Mammary microvascular endothelial cell (primary cell): ENCODE data around the gene TEPSIN. TPM values are rescaled to one million over a fixed set of nuclear protein-coding genes. Genes with fewer than 3 reads are reported as not detected.

Experiments used
- total RNA-seq: library from RNA; depleted of rRNA; stranded (reverse); fragments of >200 nt; gene quantifications from 2 replicates; pipeline ENCODE4 v1.2.3, GENCODE V29; 2015

Gene TEPSIN, protein sequence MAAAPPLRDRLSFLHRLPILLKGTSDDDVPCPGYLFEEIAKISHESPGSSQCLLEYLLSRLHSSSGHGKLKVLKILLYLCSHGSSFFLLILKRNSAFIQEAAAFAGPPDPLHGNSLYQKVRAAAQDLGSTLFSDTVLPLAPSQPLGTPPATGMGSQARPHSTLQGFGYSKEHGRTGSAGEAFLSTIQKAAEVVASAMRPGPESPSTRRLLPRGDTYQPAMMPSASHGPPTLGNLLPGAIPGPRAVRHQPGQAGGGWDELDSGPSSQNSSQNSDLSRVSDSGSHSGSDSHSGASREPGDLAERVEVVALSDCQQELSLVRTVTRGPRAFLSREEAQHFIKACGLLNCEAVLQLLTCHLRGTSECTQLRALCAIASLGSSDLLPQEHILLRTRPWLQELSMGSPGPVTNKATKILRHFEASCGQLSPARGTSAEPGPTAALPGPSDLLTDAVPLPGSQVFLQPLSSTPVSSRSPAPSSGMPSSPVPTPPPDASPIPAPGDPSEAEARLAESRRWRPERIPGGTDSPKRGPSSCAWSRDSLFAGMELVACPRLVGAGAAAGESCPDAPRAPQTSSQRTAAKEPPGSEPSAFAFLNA
- total RNA-seq, result 20.1 and 23.0 TPM in 2 replicates

DNA sequence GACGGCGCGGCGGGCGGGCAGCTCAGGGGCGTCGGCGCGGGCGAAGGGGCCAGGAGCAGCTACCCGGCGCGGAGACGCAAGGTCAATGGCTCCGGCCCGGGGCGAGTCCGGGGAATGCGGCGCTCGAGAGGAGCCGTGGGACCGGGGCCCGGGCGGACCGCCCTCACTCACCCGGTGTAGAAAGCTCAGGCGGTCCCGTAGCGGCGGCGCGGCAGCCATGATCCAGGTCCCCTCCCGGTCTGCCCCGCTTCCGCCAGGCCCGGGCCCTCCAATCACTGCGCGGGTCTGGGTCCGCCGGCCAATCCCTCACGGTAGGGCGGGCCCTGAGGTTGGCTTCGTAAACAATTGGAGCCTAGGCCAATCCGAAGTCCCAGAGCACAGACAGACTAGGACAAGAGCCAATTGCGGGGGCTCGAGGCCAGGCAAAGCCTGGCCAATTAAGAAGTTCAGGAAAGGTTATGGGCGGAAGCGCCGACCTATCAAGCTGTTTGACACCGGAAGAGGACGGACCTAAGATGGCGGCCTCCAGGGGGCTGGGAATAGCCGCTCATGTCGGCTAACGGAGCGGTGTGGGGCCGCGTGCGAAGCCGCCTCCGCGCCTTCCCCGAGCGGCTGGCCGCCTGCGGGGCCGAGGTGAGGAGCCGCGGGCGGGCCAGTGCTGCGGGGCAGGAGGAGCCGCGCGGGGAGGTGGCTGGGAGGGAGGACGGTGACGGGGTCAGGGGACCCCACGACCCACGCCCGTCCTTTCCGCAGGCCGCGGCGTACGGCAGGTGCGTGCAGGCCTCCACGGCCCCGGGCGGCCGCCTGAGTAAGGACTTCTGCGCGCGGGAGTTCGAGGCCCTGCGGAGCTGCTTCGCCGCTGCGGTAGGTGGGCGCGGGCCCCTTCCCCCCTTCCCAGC is at the start of gene TEPSIN, which contains the start of gene NDUFAF8:
Gene TEPSIN (minus strand): TSS at position 241 of the 899 bp plus-strand sequence. CDS start 22 bp downstream, at position 219.
Gene NDUFAF8 (plus strand): TSS at position 504 of the 899 bp plus-strand sequence. CDS start 46 bp downstream, at position 550.

DNA sequence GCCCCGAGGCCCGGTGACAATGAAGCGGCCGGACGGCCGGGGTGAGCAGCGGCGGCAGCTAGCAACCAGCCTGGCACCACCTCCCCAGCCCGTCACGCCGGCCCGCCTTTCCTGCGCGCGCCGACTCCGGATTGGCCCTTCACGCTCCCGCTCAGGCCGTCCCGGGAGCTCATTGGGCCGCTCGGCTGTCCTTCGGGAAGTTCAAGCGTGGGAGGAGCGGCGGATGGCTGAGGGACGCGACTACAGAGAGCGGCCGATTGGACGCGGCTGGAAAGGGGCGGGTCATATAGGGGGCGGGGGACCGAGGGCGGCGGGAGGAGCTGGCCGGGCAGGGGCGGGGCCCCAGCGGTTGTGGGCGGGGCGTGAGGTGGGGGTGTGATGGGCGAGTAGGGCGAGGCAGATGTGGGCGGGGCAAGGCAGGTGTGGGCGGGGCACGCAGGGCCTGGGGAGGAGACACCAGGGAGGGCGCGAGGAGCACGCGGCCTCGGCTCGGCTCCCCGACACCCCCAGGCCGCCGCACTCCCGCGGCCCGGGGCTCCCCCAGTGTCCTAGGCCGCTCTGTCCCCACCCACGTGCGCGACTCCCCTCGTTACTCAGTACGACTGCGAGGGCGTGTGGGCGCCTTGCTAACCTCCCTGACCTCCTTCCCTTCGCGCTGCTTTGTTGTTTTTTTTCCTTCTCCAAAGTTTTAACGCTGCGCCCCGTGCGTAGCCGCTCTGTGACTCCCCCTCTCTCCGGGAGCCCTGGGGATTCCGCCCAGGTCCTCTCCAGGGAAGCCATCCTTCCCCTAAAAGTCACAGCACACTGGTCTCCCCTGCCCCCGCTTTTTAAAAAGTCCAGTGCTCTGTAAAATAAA is 15.7 kb downstream of the TEPSIN start, which contains the start of gene CEP131:
Gene CEP131 (minus strand): TSS at position 60 of the 856 bp plus-strand sequence. CDS start 2,909 bp downstream, outside the sequence.

Other genes starting within 250 kb of the TEPSIN start
- gene CHMP6, start 247.2 kb downstream of the TEPSIN start, total RNA-seq, result 37.4 and 44.2 TPM in 2 replicates
- gene BAIAP2, start 203.9 kb downstream of the TEPSIN start, total RNA-seq, result 21.4 and 26.3 TPM in 2 replicates
- not detected in 2 replicates for gene PVALEF, start 73.5 kb downstream of the TEPSIN start, total RNA-seq
- 2.1 and 2.3 TPM in 2 replicates for gene AATK, start 72.8 kb downstream of the TEPSIN start, total RNA-seq
- 12.2 and 12.8 TPM in 2 replicates for gene CEP131, start 16.1 kb downstream of the TEPSIN start, total RNA-seq
- gene NDUFAF8, start 263 bp upstream of the TEPSIN start, total RNA-seq, result 66.6 and 78.2 TPM in 2 replicates
- 80.6 and 91.1 TPM in 2 replicates for gene SLC38A10, start 56.3 kb upstream of the TEPSIN start, total RNA-seq
- gene BAHCC1, start 156.4 kb upstream of the TEPSIN start, total RNA-seq, result 15.3 and 23.0 TPM in 2 replicates